Measurements from ENCODE around the gene SAE1.

DNA sequence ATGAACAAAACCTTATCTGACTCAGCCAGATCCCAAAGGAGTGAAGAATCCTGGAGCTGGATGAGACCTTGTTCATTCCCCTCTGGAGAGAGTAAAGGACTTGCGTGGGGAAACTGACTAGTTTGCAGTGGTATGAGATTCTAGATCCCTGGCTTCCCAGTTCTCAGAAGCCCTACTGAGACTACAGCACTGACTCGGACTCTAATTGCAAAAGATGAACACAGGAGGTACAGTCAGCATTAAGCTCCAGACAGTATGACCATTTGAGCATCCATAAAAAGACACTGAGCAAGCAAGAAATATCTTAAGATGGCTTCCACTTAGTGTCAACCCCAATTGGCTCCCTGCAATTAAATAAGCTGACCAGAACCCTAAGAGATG, 23.8 kb upstream of the SAE1 start:
- TF ChIP-seq, protein P1, sequence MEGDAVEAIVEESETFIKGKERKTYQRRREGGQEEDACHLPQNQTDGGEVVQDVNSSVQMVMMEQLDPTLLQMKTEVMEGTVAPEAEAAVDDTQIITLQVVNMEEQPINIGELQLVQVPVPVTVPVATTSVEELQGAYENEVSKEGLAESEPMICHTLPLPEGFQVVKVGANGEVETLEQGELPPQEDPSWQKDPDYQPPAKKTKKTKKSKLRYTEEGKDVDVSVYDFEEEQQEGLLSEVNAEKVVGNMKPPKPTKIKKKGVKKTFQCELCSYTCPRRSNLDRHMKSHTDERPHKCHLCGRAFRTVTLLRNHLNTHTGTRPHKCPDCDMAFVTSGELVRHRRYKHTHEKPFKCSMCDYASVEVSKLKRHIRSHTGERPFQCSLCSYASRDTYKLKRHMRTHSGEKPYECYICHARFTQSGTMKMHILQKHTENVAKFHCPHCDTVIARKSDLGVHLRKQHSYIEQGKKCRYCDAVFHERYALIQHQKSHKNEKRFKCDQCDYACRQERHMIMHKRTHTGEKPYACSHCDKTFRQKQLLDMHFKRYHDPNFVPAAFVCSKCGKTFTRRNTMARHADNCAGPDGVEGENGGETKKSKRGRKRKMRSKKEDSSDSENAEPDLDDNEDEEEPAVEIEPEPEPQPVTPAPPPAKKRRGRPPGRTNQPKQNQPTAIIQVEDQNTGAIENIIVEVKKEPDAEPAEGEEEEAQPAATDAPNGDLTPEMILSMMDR (IDR thresholded peaks at IDR 0.05): no peak
- TF ChIP-seq EZH2 (IDR thresholded peaks at IDR 0.05; ENCODE audit: borderline replicate concordance, insufficient read depth, low read depth, low read length, poor library complexity, severe bottlenecking): no peak
